Esophagus squamous epithelium (tissue), 4 donors: ENCODE results near the gene PDSS2.

Experiments
- POLR2A ChIP-seq, 4 donors: fragments of 450-650 bp; IDR thresholded peaks; one replicate each; pipeline ENCODE4 v1.6.1; 2017; ENCODE audit warnings: antibody characterized with exemption in 4 of 4, mild to moderate bottlenecking in 4 of 4, moderate library complexity in 3 of 4
- TF ChIP-seq, protein P1 (sequence below), 6 experiments: fragments of 450-650 bp in 4 of 6; fragments of 200-600 bp in 2 of 6; sonication (generic) in 2 of 6; IDR thresholded peaks; one replicate each; pipeline ENCODE4 v1.5.1; 2016 to 2019; ENCODE audit warnings: antibody characterized with exemption in 6 of 6, mild to moderate bottlenecking in 4 of 6, moderate library complexity in 4 of 6

DNA sequence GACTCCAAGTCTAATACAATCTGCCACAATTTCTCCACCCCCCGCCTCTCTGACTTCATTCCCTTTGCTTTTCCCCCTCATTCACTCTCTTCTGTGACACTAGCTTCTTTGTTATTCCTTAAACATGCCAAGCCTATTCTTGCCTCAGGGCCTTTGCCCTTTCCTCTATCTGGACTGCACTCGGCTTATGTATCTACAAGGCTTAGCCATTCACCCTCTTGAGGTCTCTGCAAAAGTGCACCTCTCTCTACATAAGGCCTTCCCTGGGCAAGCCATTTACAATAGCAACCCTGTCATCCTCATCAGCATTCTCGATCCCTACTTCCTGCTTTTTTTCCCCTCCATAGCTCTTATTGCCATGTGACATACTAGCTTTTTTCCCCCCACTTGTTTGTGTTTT, 168.9 kb downstream of the PDSS2 start:
- TF ChIP-seq, protein P1, sequence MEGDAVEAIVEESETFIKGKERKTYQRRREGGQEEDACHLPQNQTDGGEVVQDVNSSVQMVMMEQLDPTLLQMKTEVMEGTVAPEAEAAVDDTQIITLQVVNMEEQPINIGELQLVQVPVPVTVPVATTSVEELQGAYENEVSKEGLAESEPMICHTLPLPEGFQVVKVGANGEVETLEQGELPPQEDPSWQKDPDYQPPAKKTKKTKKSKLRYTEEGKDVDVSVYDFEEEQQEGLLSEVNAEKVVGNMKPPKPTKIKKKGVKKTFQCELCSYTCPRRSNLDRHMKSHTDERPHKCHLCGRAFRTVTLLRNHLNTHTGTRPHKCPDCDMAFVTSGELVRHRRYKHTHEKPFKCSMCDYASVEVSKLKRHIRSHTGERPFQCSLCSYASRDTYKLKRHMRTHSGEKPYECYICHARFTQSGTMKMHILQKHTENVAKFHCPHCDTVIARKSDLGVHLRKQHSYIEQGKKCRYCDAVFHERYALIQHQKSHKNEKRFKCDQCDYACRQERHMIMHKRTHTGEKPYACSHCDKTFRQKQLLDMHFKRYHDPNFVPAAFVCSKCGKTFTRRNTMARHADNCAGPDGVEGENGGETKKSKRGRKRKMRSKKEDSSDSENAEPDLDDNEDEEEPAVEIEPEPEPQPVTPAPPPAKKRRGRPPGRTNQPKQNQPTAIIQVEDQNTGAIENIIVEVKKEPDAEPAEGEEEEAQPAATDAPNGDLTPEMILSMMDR (IDR thresholded peaks at IDR 0.05) = no peak
- no peak for TF ChIP-seq POLR2A (IDR thresholded peaks at IDR 0.05)
